ENCODE results near the gene YRDC.

GRCh38 chr1:37797750-37798345 is 10.2 kb downstream of the YRDC start:
- TF ChIP-seq EZH2phosphoT487 (IDR thresholded peaks at IDR 0.05; ENCODE audit: insufficient read depth, low read depth) (no peak), EZH2 (IDR thresholded peaks at IDR 0.05; ENCODE audit: insufficient read depth, poor library complexity, severe bottlenecking) (no peak)

Measured in GM23248 (cell line).